Gastroesophageal sphincter (tissue), 4 donors: ENCODE measurements around the gene CNGA4. TPM values are rescaled to one million over a fixed set of nuclear protein-coding genes. Genes with fewer than 3 reads are reported as not detected.

Experiments used
- ATAC-seq: fragments of 150-250 bp; one replicate; pipeline ENCODE4 v1.9.1; 2016; ENCODE audit warnings: mild to moderate bottlenecking, moderate library complexity
- H3K27ac ChIP-seq, 4 donors: fragments of 200-600 bp; sonication (generic) in 3 of 4; 1 replicate in 3 of 4; 2 replicates in 1 of 4; pipeline ENCODE4 v1.5.1; 2016 to 2019
- H3K27me3 ChIP-seq: fragments of 200-600 bp; sonication (generic); one replicate; pipeline ENCODE4 v1.5.1; 2019
- H3K36me3 ChIP-seq, 2 donors: fragments of 200-600 bp; sonication (generic); one replicate each; pipeline ENCODE4 v1.5.1; 2019; ENCODE audit warnings: control low read depth in 1 of 2
- H3K4me1 ChIP-seq, 3 donors: fragments of 200-600 bp; sonication (generic); 1 replicate in 2 of 3; 2 replicates in 1 of 3; pipeline ENCODE4 v1.5.1; 2016 to 2019; ENCODE audit warnings: control low read depth in 2 of 3
- H3K4me3 ChIP-seq, 2 donors: fragments of 200-600 bp; sonication (generic); one replicate each; pipeline ENCODE4 v1.5.1; 2019; ENCODE audit warnings: mild to moderate bottlenecking in 1 of 2, moderate library complexity in 1 of 2
- H3K9me3 ChIP-seq, 3 donors: fragments of 200-600 bp; sonication (generic); one replicate each; pipeline ENCODE4 v1.5.1; 2017 to 2019; ENCODE audit warnings: control low read depth in 2 of 3
- CTCF ChIP-seq, 4 experiments: fragments of 200-600 bp in 2 of 4; fragments of 450-650 bp in 2 of 4; sonication (generic) in 1 of 4; IDR thresholded peaks; one replicate each; pipeline ENCODE4 v1.5.1; 2017 to 2019; ENCODE audit warnings: antibody characterized with exemption in 4 of 4, mild to moderate bottlenecking in 2 of 4, moderate library complexity in 2 of 4
- EP300 ChIP-seq: sonication (generic); formaldehyde crosslinking; IDR thresholded peaks from one replicate; pipeline ENCODE4 v1.6.1; 2017; ENCODE audit warnings: antibody characterized with exemption, mild to moderate bottlenecking
- POLR2A ChIP-seq, 2 donors: fragments of 450-650 bp; IDR thresholded peaks; one replicate each; pipeline ENCODE4 v1.6.1; 2017; ENCODE audit warnings: antibody characterized with exemption in 2 of 2, mild to moderate bottlenecking in 2 of 2, moderate library complexity in 1 of 2
- POLR2AphosphoS5 ChIP-seq: sonication (generic); formaldehyde crosslinking; IDR thresholded peaks from one replicate; pipeline ENCODE4 v1.6.1; 2017; ENCODE audit warnings: antibody characterized with exemption
- WGBS, 2 donors: methylation state at CpG; one replicate each; pipeline ENCODE4 v1.1.5; 2018; ENCODE audit warnings: low coverage in 1 of 2; 5-methylcytosine and 5-hydroxymethylcytosine counted together
- total RNA-seq, 4 donors: library from RNA; depleted of rRNA; stranded (reverse); fragments of >200 nt; gene quantifications; one replicate each; pipeline ENCODE4 v1.1.0, GENCODE V29; 2016

Gene CNGA4
- total RNA-seq, result under 1 TPM in 1 of 4 donors, not detected in 3; 0.73 TPM

- H3K27me3 ChIP-seq, result no peaks in the 10 kb centered on the region
- H3K4me1 ChIP-seq, result peaks cover 0 to 3% (median under 1%) of the 10 kb centered on the region in 3 donors
- H3K36me3 ChIP-seq, result no peaks in the 10 kb centered on the region
- no peak within 1 kb of the TSS for H3K27ac ChIP-seq
- TF ChIP-seq CTCF (IDR thresholded peaks at IDR 0.05) (no peak), EP300 (no peak), POLR2AphosphoS5 (no peak), POLR2A (IDR thresholded peaks at IDR 0.05) (no peak)
- no peak for ATAC-seq
- no peak within 1 kb of the TSS for H3K4me3 ChIP-seq
- no peaks in the 10 kb centered on the region for H3K9me3 ChIP-seq
- 100% methylated on average over 1 of the region's 1 CpG; no CpG with 5 or more reads in 1 of the 2 donors for WGBS, 2 donors
Observed at GRCh38 chr11:6238902-6239301, at the start of gene CNGA4. Gene CNGA4, plus strand, starts transcription at chr11:6239089. Its CDS starts 118 bp downstream, at chr11:6239207.

GRCh38 chr11:6191742-6192141 lies 47.1 kb upstream of the CNGA4 start:
- Histone ChIP-seq H3K36me3 (no peaks in the 10 kb centered on the region), H3K27me3 (no peaks in the 10 kb centered on the region), H3K4me3 (no peak overlapping the region), H3K27ac (no peak overlapping the region), H3K4me1 (no peaks in the 10 kb centered on the region), H3K9me3 (no peaks in the 10 kb centered on the region)
- TF ChIP-seq CTCF (IDR thresholded peaks at IDR 0.05) (no peak), EP300 (no peak), POLR2A (IDR thresholded peaks at IDR 0.05) (no peak), POLR2AphosphoS5 (no peak)
- ATAC-seq, result no peak

- no peak for ATAC-seq
- Histone ChIP-seq H3K4me1 (no peaks in the 10 kb centered on the region), H3K9me3 (no peaks in the 10 kb centered on the region), H3K36me3 (no peaks in the 10 kb centered on the region), H3K27ac (no peak overlapping the region), H3K4me3 (no peak overlapping the region), H3K27me3 (no peaks in the 10 kb centered on the region)
- TF ChIP-seq POLR2A (IDR thresholded peaks at IDR 0.05) (no peak), POLR2AphosphoS5 (no peak), EP300 (no peak), CTCF (IDR thresholded peaks at IDR 0.05) (no peak)
- WGBS, 2 donors, result 70 to 75% methylated on average over 1 of the region's 1 CpG
Observed at GRCh38 chr11:6194065-6194581, 44.8 kb upstream of the CNGA4 start.

- ATAC-seq, result no peak
- Histone ChIP-seq H3K4me3 (no peak overlapping the region), H3K36me3 (no peaks in the 10 kb centered on the region), H3K27me3 (no peaks in the 10 kb centered on the region), H3K9me3 (no peaks in the 10 kb centered on the region), H3K27ac (no peak overlapping the region), H3K4me1 (no peaks in the 10 kb centered on the region)
- no peak for TF ChIP-seq CTCF (IDR thresholded peaks at IDR 0.05)
- TF ChIP-seq EP300, result no peak
- no peak for TF ChIP-seq POLR2A (IDR thresholded peaks at IDR 0.05)
- TF ChIP-seq POLR2AphosphoS5, result no peak
- 53 to 60% methylated on average over 4 of the region's 4 CpGs for WGBS, 2 donors
Observed at GRCh38 chr11:6196396-6196795, 42.5 kb upstream of the CNGA4 start.

GRCh38 chr11:6197466-6198200 lies 41.3 kb upstream of the CNGA4 start:
- H3K4me1 ChIP-seq, result no peaks in the 10 kb centered on the region
- no peaks in the 10 kb centered on the region for H3K9me3 ChIP-seq
- H3K4me3 ChIP-seq, result no peak overlapping the region
- WGBS, 2 donors, result 59 to 85% methylated on average over 3 to 4 of the region's 4 CpGs
- no peak for TF ChIP-seq POLR2AphosphoS5
- no peak for TF ChIP-seq POLR2A (IDR thresholded peaks at IDR 0.05)
- TF ChIP-seq CTCF (IDR thresholded peaks at IDR 0.05), result no peak
- no peak for TF ChIP-seq EP300
- no peak for ATAC-seq
- H3K27me3 ChIP-seq, result no peaks in the 10 kb centered on the region
- H3K27ac ChIP-seq, result no peak overlapping the region
- H3K36me3 ChIP-seq, result no peaks in the 10 kb centered on the region
